Peyer's patch (tissue), 4 donors: ENCODE measurements around the gene CDK6.

Experiments used
- POLR2A ChIP-seq, 2 donors: fragments of 450-650 bp; IDR thresholded peaks; one replicate each; pipeline ENCODE4 v1.5.1; 2017; ENCODE audit warnings: antibody characterized with exemption in 2 of 2, mild to moderate bottlenecking in 2 of 2, moderate library complexity in 2 of 2
- TF ChIP-seq, protein P1 (sequence below), 6 experiments: fragments of 450-650 bp in 4 of 6; fragments of 200-600 bp in 2 of 6; sonication (generic) in 1 of 6; IDR thresholded peaks; one replicate each; pipeline ENCODE4 v1.5.1; 2017 to 2019; ENCODE audit warnings: antibody characterized with exemption in 6 of 6, mild to moderate bottlenecking in 3 of 6, moderate library complexity in 1 of 6

DNA sequence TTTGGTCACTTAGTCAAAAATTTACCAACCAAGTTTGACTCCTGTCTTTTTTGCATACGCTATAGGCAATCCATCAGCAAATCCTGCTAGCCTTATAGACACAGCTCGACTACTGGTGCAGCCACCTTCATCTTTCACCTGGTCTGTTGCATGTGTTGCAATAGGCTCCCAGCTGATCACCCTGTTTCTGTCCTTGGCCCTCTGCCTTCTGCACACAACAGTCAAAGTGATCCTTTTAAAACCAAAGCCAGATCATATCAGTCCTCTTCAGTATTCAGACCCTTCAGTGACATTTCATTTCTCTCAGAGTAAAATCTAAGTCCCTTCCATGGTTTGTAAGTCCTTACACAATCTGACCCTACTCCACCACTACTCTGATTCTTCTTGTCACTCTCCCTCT lies 10.9 kb upstream of the CDK6 start:
- TF ChIP-seq, protein P1, sequence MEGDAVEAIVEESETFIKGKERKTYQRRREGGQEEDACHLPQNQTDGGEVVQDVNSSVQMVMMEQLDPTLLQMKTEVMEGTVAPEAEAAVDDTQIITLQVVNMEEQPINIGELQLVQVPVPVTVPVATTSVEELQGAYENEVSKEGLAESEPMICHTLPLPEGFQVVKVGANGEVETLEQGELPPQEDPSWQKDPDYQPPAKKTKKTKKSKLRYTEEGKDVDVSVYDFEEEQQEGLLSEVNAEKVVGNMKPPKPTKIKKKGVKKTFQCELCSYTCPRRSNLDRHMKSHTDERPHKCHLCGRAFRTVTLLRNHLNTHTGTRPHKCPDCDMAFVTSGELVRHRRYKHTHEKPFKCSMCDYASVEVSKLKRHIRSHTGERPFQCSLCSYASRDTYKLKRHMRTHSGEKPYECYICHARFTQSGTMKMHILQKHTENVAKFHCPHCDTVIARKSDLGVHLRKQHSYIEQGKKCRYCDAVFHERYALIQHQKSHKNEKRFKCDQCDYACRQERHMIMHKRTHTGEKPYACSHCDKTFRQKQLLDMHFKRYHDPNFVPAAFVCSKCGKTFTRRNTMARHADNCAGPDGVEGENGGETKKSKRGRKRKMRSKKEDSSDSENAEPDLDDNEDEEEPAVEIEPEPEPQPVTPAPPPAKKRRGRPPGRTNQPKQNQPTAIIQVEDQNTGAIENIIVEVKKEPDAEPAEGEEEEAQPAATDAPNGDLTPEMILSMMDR (IDR thresholded peaks at IDR 0.05): no peak
- TF ChIP-seq POLR2A (IDR thresholded peaks at IDR 0.05): no peak
